Right lobe of liver (tissue), 6 donors: ENCODE data around the gene POLL. TPM values are rescaled to one million over a fixed set of nuclear protein-coding genes. Genes with fewer than 3 reads are reported as not detected.

Experiments
- ATAC-seq, 4 donors: fragments of 200-7000 bp; cut with Tn5 transposase; one replicate each; pipeline ENCODE4 v1.9.1; 2020; ENCODE audit warnings: mild to moderate bottlenecking in 4 of 4, moderate library complexity in 4 of 4
- DNase-seq, 3 donors: peaks; one replicate each; pipeline ENCODE4 v3.0.0-alpha.2; 2020
- H3K27ac ChIP-seq, 3 donors: fragments of 200-600 bp; one replicate each; pipeline ENCODE4 v1.8.0; 2022
- H3K27me3 ChIP-seq, 2 donors: fragments of 200-600 bp; one replicate each; pipeline ENCODE4 v1.8.0; 2022
- H3K36me3 ChIP-seq, 4 donors: fragments of 200-600 bp; sonication (generic) in 1 of 4; one replicate each; pipeline versions ENCODE4 v1.5.1 to v1.8.0; 2017 to 2022; ENCODE audit warnings: control low read depth in 1 of 4
- H3K4me1 ChIP-seq, 4 donors: fragments of 200-600 bp; sonication (generic) in 1 of 4; one replicate each; pipeline versions ENCODE4 v1.5.1 to v1.8.0; 2017 to 2022; ENCODE audit warnings: control low read depth in 1 of 4
- H3K4me3 ChIP-seq, 3 donors: fragments of 200-600 bp; one replicate each; pipeline ENCODE4 v1.8.0; 2022
- H3K9me3 ChIP-seq, 4 donors: fragments of 200-600 bp; sonication (generic) in 1 of 4; one replicate each; pipeline versions ENCODE4 v1.5.1 to v1.8.0; 2017 to 2022; ENCODE audit warnings: control low read depth in 1 of 4
- POLR2A ChIP-seq: fragments of 450-650 bp; IDR thresholded peaks from one replicate; pipeline ENCODE4 v1.6.1; 2017; ENCODE audit warnings: antibody characterized with exemption, mild to moderate bottlenecking
- WGBS: methylation state at CpG from one replicate; pipeline ENCODE4 v1.1.6; 2018; ENCODE audit warnings: low coverage, low lambda C conversion rate; ENCODE audit not compliant: insufficient coverage; ENCODE audit errors: missing lambda C conversion rate; 5-methylcytosine and 5-hydroxymethylcytosine counted together
- intact Hi-C, 2 donors: fragments of 100-400 bp; cut with DNase I; formaldehyde crosslinking; loops; one replicate each; pipeline versions ENCODE4 v1.11.2 to v1.14.1; 2022
- total RNA-seq, 6 experiments: library from RNA; depleted of rRNA in 2 of 6; stranded (reverse); fragments of >200 nt in 2 of 6; fragmentation: NEBNext Ultra II Directional in 3 of 6; extraction: Animal tissue kit (Norgen Biotek cat#: 25700) in 3 of 6; gene quantifications; one replicate each; pipeline versions ENCODE4 v1.1.0 to v1.2.4, GENCODE V29; 2016 to 2023
- TF ChIP-seq, protein P1 (sequence below), 4 donors: fragments of 200-600 bp in 3 of 4; fragments of 450-650 bp in 1 of 4; IDR thresholded peaks; one replicate each; pipeline versions ENCODE4 v1.5.1 to v1.8.0; 2016 to 2022; ENCODE audit warnings: antibody characterized with exemption in 4 of 4, mild to moderate bottlenecking in 2 of 4
- donor health status: DM: no; HTN: yes; CAD: no.
- donor health status: DM: no; HTN: no; CAD: no.
- donor health status: DM: no; HTN: no; CAD: no.
- donor health status: DM: no; HTN: yes; CAD: no.
- donor health status: DM: no; HTN: yes; CAD: no.

Gene POLL
- total RNA-seq, 6 experiments from 2014 or later: 8.4 to 15.5 (median 13.2) TPM

- Histone ChIP-seq H3K36me3 (no peaks in the 10 kb centered on the region), H3K4me3 (no peak overlapping the region), H3K4me1 (peaks cover 0 to under 1% (median 0%) of the 10 kb centered on the region in 4 donors), H3K27ac (no peak overlapping the region), H3K9me3 (no peaks in the 10 kb centered on the region), H3K27me3 (peaks cover 0 to 8% of the 10 kb centered on the region in 2 donors)
- intact Hi-C loops: loop anchor here (10.0 kb wide), 1 partner anchor 270 kb away; no protein-coding TSS in a partner anchor
- ATAC-seq (no peak), DNase-seq (no peak)
- 70% methylated on average over 8 of the region's 15 CpGs for WGBS
- TF ChIP-seq, protein P1, sequence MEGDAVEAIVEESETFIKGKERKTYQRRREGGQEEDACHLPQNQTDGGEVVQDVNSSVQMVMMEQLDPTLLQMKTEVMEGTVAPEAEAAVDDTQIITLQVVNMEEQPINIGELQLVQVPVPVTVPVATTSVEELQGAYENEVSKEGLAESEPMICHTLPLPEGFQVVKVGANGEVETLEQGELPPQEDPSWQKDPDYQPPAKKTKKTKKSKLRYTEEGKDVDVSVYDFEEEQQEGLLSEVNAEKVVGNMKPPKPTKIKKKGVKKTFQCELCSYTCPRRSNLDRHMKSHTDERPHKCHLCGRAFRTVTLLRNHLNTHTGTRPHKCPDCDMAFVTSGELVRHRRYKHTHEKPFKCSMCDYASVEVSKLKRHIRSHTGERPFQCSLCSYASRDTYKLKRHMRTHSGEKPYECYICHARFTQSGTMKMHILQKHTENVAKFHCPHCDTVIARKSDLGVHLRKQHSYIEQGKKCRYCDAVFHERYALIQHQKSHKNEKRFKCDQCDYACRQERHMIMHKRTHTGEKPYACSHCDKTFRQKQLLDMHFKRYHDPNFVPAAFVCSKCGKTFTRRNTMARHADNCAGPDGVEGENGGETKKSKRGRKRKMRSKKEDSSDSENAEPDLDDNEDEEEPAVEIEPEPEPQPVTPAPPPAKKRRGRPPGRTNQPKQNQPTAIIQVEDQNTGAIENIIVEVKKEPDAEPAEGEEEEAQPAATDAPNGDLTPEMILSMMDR (IDR thresholded peaks at IDR 0.05): no peak
- TF ChIP-seq POLR2A: no peak
Measured at GRCh38 chr10:101564490-101564991, 23.5 kb downstream of the POLL start.

DNA sequence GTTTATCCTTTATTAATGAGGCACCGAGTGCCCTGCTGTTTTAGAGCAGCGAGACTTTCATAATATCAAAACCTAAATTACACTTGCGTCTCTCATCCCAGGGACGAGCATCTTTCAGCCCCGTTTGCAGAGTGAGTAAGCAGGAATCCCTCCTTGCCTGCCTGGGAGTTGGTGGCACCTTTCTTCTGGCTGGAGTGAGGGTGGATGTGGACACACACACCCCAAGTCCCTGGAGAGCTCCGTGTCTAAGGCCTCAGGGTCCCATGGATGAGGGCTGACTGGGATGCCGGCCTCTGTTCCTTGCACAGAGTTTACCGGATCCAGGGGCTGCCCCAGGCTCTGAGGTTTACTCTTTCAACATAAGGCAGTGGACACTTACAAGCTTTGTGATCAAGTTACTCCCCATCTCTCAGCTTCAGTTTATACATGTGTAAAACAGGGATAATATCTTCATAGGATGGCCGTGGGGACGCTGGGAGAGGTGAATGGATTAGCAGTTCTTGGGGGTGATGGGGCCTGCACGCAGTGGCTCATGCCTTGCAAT is 24.5 kb downstream of the POLL start:
- no peaks in the 10 kb centered on the region for H3K9me3 ChIP-seq
- WGBS: 60% methylated on average over 9 of the region's 11 CpGs
- intact Hi-C loops: loop anchor here (10.0 kb wide), 1 partner anchor 269 kb away; no protein-coding TSS in a partner anchor
- H3K27me3 ChIP-seq: peaks cover 0 to 4% of the 10 kb centered on the region in 2 donors
- no peaks in the 10 kb centered on the region for H3K36me3 ChIP-seq
- ATAC-seq (no peak), DNase-seq (no peak)
- H3K4me3 ChIP-seq: no peak overlapping the region
- TF ChIP-seq POLR2A: no peak
- TF ChIP-seq, protein P1 (IDR thresholded peaks at IDR 0.05): no peak
- no peaks in the 10 kb centered on the region for H3K4me1 ChIP-seq
- no peak overlapping the region for H3K27ac ChIP-seq

GRCh38 chr10:101563007-101563406 is 25.1 kb downstream of the POLL start:
- intact Hi-C loops: loop anchor here (10.0 kb wide), 1 partner anchor 268 kb away; no protein-coding TSS in a partner anchor
- Histone ChIP-seq H3K36me3 (no peaks in the 10 kb centered on the region), H3K4me3 (no peak overlapping the region), H3K4me1 (no peaks in the 10 kb centered on the region), H3K9me3 (no peaks in the 10 kb centered on the region), H3K27ac (no peak overlapping the region), H3K27me3 (peaks cover 0 to 4% of the 10 kb centered on the region in 2 donors)
- TF ChIP-seq, protein P1 (IDR thresholded peaks at IDR 0.05): no peak
- TF ChIP-seq POLR2A: no peak
- 61% methylated on average over 2 of the region's 3 CpGs for WGBS
- ATAC-seq (no peak), DNase-seq (no peak)

- Histone ChIP-seq H3K27me3 (peaks cover 0 to 4% of the 10 kb centered on the region in 2 donors), H3K36me3 (no peaks in the 10 kb centered on the region), H3K4me1 (no peaks in the 10 kb centered on the region), H3K9me3 (no peaks in the 10 kb centered on the region), H3K4me3 (no peak overlapping the region), H3K27ac (no peak overlapping the region)
- DNase-seq (no peak), ATAC-seq (no peak)
- WGBS: 77% methylated on average over 3 of the region's 5 CpGs
- intact Hi-C loops: loop anchor here (10.0 kb wide), 1 partner anchor 267 kb away; no protein-coding TSS in a partner anchor
- TF ChIP-seq POLR2A: no peak
- TF ChIP-seq, protein P1 (IDR thresholded peaks at IDR 0.05): no peak
Measured at GRCh38 chr10:101562231-101562630, 25.8 kb downstream of the POLL start.
